ENCODE data around the gene GPR141. TPM values are rescaled to one million over a fixed set of nuclear protein-coding genes. Genes with fewer than 3 reads are reported as not detected.

GPR141 gene
- total and polyA plus RNA-seq, 9 of the 15 experiments (the other 6 are each of a cell fraction or from before 2014, with no cell fraction given) = not detected

DNA sequence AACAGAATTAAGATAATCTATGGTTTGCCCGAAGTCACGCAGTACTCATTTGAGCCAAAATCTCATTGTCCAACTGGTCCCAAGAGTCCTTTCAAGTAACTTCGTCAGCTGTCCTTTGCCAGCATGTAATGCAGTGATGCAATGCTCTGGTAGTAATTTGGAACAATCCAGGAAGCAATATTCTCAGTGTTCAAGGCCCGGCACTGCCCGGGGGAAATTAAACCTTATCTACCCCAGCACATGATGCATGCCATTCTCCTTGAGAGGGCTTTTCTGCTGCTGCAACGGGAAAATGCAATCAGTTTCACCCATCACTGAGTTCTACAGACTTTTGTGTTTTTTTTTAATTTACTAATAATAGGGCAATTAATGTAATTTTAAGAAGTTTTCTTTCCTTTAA, 87.3 kb downstream of the GPR141 start (continued):
- TF ChIP-seq, protein P1, sequence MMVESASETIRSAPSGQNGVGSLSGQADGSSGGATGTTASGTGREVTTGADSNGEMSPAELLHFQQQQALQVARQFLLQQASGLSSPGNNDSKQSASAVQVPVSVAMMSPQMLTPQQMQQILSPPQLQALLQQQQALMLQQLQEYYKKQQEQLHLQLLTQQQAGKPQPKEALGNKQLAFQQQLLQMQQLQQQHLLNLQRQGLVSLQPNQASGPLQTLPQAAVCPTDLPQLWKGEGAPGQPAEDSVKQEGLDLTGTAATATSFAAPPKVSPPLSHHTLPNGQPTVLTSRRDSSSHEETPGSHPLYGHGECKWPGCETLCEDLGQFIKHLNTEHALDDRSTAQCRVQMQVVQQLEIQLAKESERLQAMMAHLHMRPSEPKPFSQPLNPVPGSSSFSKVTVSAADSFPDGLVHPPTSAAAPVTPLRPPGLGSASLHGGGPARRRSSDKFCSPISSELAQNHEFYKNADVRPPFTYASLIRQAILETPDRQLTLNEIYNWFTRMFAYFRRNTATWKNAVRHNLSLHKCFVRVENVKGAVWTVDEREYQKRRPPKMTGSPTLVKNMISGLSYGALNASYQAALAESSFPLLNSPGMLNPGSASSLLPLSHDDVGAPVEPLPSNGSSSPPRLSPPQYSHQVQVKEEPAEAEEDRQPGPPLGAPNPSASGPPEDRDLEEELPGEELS (CRISPR knock-in tag; IDR thresholded peaks at IDR 0.05; ENCODE audit: borderline replicate concordance) = no peak
- TF ChIP-seq MXI1 (IDR thresholded peaks at IDR 0.05; ENCODE audit: low read depth, low read length) (no peak), BRD4 (IDR thresholded peaks at IDR 0.05) (no peak), ETV1 (tag; conservative IDR thresholded peaks at IDR 0.05; ENCODE audit: low read depth) (peak; percentile 49; the same call in 1 of the 2 replicates), GABPA (tag; conservative IDR thresholded peaks at IDR 0.05; ENCODE audit: low read depth) (no peak; the same call in 1 of the 2 replicates), ZNF408 (CRISPR knock-in tag; IDR thresholded peaks at IDR 0.05; ENCODE audit: low read depth) (no peak), CEBPG (CRISPR knock-in tag; IDR thresholded peaks at IDR 0.05) (no peak), CEBPG (tag; conservative IDR thresholded peaks at IDR 0.05 in 1 of 2, IDR thresholded peaks at IDR 0.05 in 1 of 2) (peak; percentile 41 to 48), ZNF175 (CRISPR knock-in tag; IDR thresholded peaks at IDR 0.05; ENCODE audit: low read depth) (peak; percentile 67; the same call in 1 of the 2 replicates)
- TF ChIP-seq, protein P2, sequence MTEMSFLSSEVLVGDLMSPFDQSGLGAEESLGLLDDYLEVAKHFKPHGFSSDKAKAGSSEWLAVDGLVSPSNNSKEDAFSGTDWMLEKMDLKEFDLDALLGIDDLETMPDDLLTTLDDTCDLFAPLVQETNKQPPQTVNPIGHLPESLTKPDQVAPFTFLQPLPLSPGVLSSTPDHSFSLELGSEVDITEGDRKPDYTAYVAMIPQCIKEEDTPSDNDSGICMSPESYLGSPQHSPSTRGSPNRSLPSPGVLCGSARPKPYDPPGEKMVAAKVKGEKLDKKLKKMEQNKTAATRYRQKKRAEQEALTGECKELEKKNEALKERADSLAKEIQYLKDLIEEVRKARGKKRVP (CRISPR knock-in tag; IDR thresholded peaks at IDR 0.05) = 0 out of 2 replicates have a peak, but pooled peaks have one; percentile 61

Measured in K562 (cell line).